ENCODE measurements around the gene FGD2.

DNA sequence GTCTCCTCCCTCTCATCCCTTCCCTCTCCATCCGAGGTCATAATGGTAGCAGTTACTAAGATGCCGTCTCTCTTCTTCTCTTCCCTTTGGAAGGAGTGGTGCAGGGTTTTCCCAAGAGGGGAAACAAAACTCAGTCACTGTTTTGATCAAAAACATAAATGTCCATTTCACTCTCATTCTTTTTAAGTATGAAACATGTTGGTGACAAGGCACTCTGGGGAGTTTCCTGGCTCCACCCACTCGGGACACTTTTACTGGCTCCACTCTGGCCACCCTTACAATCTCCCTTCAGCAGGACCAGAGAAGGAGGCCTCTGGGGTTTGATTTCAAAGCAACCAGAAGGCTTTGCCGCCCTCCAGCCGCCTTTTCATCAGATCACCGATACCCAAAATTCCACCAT lies 57.0 kb downstream of the FGD2 start:
- TF ChIP-seq GATA2 (IDR thresholded peaks at IDR 0.05; ENCODE audit: low read depth, low read length) (no peak), GATA3 (IDR thresholded peaks at IDR 0.05; ENCODE audit: low read depth, low read length) (no peak)
